GM12892 (cell line): ENCODE results near the gene OR6C2.

Experiments used
- POLR2A ChIP-seq: IDR thresholded peaks from 2 replicates; pipeline ENCODE4 v1.6.1; 2011; ENCODE audit warnings: low read depth, low read length, control low read depth
- POLR2AphosphoS5 ChIP-seq: IDR thresholded peaks from 2 replicates; pipeline ENCODE4 v1.6.1; 2011; ENCODE audit warnings: low read depth, low read length, control low read depth
- TAF1 ChIP-seq: IDR thresholded peaks from 2 replicates; pipeline ENCODE4 v1.6.1; 2011; ENCODE audit warnings: low read depth, mild to moderate bottlenecking, control low read depth, low read length, borderline replicate concordance

- TF ChIP-seq POLR2A (no peak), POLR2AphosphoS5 (no peak), TAF1 (no peak)
Observed at GRCh38 chr12:55407866-55408265, 36.0 kb upstream of the OR6C2 start.
